ENCODE results near the gene HMGN3. TPM values are rescaled to one million over a fixed set of nuclear protein-coding genes. Genes with fewer than 3 reads are reported as not detected.

HMGN3 gene
- total RNA-seq, 4 donors from 2014 or later = 9.3 to 102 (median 16.5) TPM

DNA sequence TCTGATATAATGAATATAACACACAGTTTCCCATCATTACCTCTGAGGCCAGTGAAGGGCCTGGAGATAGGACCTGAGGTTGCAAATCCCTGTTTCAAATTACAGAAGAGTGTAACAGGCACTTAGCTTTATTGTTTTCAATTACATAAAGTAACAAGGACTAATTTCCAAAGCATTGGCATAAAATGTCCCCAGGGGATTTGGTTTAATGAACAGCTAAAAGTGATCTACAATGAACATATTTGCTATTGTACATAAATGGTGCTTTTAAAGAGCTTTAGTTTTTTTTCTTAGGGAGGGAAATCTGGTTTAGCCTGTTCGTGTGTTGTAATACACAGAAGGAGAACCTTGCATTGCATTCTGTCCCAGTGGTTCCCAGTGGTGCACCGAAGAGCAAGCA is 54.4 kb downstream of the HMGN3 start:
- TF ChIP-seq, protein P1, sequence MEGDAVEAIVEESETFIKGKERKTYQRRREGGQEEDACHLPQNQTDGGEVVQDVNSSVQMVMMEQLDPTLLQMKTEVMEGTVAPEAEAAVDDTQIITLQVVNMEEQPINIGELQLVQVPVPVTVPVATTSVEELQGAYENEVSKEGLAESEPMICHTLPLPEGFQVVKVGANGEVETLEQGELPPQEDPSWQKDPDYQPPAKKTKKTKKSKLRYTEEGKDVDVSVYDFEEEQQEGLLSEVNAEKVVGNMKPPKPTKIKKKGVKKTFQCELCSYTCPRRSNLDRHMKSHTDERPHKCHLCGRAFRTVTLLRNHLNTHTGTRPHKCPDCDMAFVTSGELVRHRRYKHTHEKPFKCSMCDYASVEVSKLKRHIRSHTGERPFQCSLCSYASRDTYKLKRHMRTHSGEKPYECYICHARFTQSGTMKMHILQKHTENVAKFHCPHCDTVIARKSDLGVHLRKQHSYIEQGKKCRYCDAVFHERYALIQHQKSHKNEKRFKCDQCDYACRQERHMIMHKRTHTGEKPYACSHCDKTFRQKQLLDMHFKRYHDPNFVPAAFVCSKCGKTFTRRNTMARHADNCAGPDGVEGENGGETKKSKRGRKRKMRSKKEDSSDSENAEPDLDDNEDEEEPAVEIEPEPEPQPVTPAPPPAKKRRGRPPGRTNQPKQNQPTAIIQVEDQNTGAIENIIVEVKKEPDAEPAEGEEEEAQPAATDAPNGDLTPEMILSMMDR (IDR thresholded peaks at IDR 0.05) = no peak
- TF ChIP-seq POLR2A (IDR thresholded peaks at IDR 0.05) = no peak
- Histone ChIP-seq H3K4me1 (no peaks in the 10 kb centered on the region), H3K36me3 (no peaks in the 10 kb centered on the region), H3K27ac (no peak overlapping the region), H3K4me3 (no peak overlapping the region), H3K9me3 (no peaks in the 10 kb centered on the region), H3K27me3 (no peaks in the 10 kb centered on the region)
- DNase-seq = no peak

DNA sequence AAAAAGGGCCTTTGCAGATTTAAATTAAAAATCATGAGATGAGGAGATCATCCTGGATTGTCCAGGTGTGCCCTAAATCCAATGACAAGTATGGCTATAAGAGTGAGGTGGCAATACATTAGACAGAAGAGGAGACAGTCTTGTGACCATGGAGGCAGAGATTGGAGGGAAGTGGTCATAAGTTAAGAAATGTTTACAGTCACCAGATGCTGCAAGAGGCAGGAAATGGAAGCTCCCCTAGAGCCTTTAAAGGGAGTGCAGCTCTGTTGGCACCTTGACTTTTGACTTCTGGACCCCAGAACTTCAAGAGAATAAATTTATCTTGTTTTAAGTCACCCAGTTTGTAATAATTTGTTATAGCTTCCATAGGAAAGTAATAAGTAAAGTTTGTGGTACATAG is 61.1 kb downstream of the HMGN3 start:
- Histone ChIP-seq H3K4me3 (no peak overlapping the region), H3K27me3 (no peaks in the 10 kb centered on the region), H3K27ac (no peak overlapping the region), H3K36me3 (no peaks in the 10 kb centered on the region), H3K4me1 (no peaks in the 10 kb centered on the region), H3K9me3 (no peaks in the 10 kb centered on the region)
- no peak for DNase-seq
- TF ChIP-seq, protein P1 (IDR thresholded peaks at IDR 0.05) = no peak
- no peak for TF ChIP-seq POLR2A (IDR thresholded peaks at IDR 0.05)

DNA sequence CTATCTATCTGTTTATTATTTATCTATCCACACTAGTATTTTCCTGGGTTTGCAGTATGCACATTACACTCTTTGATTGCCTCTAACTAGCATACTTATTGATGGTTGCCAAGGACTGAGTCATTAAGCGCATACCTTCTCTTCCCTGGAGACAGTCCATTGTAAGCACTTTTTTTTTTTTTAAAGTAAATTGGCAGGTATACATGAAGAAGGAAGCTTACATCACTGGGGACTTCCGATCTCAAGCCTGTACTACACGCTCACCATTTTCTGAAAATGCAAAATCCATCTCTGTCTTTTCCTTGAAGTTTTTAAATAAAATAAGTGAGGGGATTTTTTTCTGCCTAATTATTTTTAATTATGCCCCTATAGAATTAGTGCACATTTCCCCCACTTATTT is 63.5 kb downstream of the HMGN3 start:
- Histone ChIP-seq H3K27ac (no peak overlapping the region), H3K27me3 (no peaks in the 10 kb centered on the region), H3K9me3 (no peaks in the 10 kb centered on the region), H3K4me1 (no peaks in the 10 kb centered on the region), H3K36me3 (no peaks in the 10 kb centered on the region), H3K4me3 (no peak overlapping the region)
- TF ChIP-seq POLR2A (IDR thresholded peaks at IDR 0.05) = no peak
- TF ChIP-seq, protein P1 (IDR thresholded peaks at IDR 0.05) = no peak
- no peak for DNase-seq

DNA sequence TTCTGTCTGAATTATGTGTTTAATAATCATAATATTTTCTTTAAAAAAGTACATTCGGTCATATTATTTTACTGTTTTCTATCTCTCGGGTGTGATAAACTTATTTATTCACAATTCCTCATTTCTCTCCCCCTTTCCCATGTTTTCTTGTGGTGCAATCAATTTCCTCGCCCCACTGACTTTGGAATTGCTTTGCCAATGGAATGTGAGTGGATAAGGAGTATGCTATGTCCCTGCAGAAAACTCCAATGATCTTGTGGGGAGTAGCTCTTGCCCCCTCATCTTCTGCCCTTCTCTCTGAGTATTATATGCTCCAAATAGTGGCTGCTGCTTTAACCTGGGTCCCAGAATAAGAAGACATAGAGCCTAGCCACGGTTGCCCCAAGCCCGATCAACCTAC is 64.1 kb downstream of the HMGN3 start:
- no peak for TF ChIP-seq POLR2A (IDR thresholded peaks at IDR 0.05)
- TF ChIP-seq, protein P1 (IDR thresholded peaks at IDR 0.05) = no peak
- DNase-seq = no peak
- Histone ChIP-seq H3K4me3 (no peak overlapping the region), H3K27ac (no peak overlapping the region), H3K27me3 (no peaks in the 10 kb centered on the region), H3K9me3 (no peaks in the 10 kb centered on the region), H3K36me3 (no peaks in the 10 kb centered on the region), H3K4me1 (no peaks in the 10 kb centered on the region)

DNA sequence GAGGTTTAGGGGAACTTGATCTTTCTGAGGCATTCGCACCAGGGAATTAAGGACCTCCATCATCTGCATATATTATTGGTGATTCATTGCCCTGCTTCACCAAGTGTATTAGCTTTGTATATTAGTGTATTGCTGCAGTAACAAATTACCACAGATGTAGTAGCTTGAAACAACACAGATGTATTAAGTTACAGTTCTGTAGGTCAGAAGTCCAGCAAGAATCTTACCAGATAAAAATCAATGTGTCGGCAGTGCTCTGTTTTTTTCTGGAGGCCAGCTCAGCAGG is 65.8 kb downstream of the HMGN3 start:
- no peaks in the 10 kb centered on the region for H3K36me3 ChIP-seq
- H3K4me1 ChIP-seq = no peaks in the 10 kb centered on the region
- no peaks in the 10 kb centered on the region for H3K9me3 ChIP-seq
- no peak overlapping the region for H3K4me3 ChIP-seq
- no peak overlapping the region for H3K27ac ChIP-seq
- DNase-seq = no peak
- no peaks in the 10 kb centered on the region for H3K27me3 ChIP-seq
- TF ChIP-seq POLR2A (IDR thresholded peaks at IDR 0.05) = no peak
- TF ChIP-seq, protein P1 (IDR thresholded peaks at IDR 0.05) = no peak

DNA sequence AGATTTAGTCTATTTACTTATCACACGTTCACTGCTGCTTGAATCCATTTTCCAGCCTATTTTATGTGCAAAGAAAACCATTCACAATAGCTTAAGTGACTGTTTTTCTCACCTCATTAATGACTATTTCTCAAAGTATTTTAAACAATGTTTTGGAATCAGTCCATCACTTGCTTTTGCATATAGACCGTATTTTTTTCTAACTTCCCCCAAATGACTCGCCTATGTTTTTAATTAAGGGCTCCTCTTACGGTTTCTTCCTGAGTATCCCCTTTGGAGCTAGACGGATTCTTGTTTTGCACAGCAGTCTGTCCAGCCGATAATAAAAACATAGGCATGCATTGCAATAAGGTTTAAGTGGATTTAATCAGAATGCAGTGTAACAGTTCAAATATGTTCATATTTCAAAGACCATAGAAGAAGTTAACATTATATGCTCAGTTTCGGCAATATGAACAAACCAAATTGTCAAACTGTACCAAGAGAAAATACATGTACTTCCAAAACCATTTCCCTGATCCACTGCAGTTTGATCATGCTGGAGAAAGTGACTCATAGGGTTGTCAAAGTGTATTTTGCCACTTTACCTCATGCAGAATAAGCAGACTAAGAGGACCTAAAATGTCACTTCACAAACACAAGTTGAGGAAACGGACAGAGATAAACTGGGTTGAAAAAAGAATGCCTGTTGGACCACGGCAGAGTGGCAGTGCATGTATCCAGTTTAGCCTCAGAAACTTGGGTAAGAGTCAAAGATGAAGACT is 66.4 kb downstream of the HMGN3 start:
- no peaks in the 10 kb centered on the region for H3K36me3 ChIP-seq
- H3K27ac ChIP-seq = no peak overlapping the region

More for the DNA sequence above, 66.4 kb downstream of the HMGN3 start:
- H3K4me1 ChIP-seq = no peaks in the 10 kb centered on the region
- DNase-seq = no peak
- H3K27me3 ChIP-seq = no peaks in the 10 kb centered on the region
- H3K9me3 ChIP-seq = no peaks in the 10 kb centered on the region
- TF ChIP-seq, protein P1 (IDR thresholded peaks at IDR 0.05) = no peak
- TF ChIP-seq POLR2A (IDR thresholded peaks at IDR 0.05) = no peak
- no peak overlapping the region for H3K4me3 ChIP-seq
